Esophagus squamous epithelium (tissue), 4 donors: ENCODE data around the gene DOCK2.

ENCODE experiments used
- POLR2A ChIP-seq, 4 donors: fragments of 450-650 bp; IDR thresholded peaks; one replicate each; pipeline ENCODE4 v1.6.1; 2017; ENCODE audit warnings: antibody characterized with exemption in 4 of 4, mild to moderate bottlenecking in 4 of 4, moderate library complexity in 3 of 4
- TF ChIP-seq, protein P1 (sequence below), 6 experiments: fragments of 450-650 bp in 4 of 6; fragments of 200-600 bp in 2 of 6; sonication (generic) in 2 of 6; IDR thresholded peaks; one replicate each; pipeline ENCODE4 v1.5.1; 2016 to 2019; ENCODE audit warnings: antibody characterized with exemption in 6 of 6, mild to moderate bottlenecking in 4 of 6, moderate library complexity in 4 of 6

GRCh38 chr5:169880012-169880663 is 243.1 kb downstream of the DOCK2 start:
- TF ChIP-seq, protein P1, sequence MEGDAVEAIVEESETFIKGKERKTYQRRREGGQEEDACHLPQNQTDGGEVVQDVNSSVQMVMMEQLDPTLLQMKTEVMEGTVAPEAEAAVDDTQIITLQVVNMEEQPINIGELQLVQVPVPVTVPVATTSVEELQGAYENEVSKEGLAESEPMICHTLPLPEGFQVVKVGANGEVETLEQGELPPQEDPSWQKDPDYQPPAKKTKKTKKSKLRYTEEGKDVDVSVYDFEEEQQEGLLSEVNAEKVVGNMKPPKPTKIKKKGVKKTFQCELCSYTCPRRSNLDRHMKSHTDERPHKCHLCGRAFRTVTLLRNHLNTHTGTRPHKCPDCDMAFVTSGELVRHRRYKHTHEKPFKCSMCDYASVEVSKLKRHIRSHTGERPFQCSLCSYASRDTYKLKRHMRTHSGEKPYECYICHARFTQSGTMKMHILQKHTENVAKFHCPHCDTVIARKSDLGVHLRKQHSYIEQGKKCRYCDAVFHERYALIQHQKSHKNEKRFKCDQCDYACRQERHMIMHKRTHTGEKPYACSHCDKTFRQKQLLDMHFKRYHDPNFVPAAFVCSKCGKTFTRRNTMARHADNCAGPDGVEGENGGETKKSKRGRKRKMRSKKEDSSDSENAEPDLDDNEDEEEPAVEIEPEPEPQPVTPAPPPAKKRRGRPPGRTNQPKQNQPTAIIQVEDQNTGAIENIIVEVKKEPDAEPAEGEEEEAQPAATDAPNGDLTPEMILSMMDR (IDR thresholded peaks at IDR 0.05) = no peak
- no peak for TF ChIP-seq POLR2A (IDR thresholded peaks at IDR 0.05)
